MM.1S (cell line): ENCODE results near the gene HNF4A.
"Not testable (repeated sequence)": the region's sequence is repeated elsewhere in the genome, so short reads cannot be mapped to it uniquely, and the experiment has no call there.

Experiments used
- EZH2 ChIP-seq: fragments of 300-600 bp; sonication (generic); optimal IDR thresholded peaks from 2 replicates; pipeline ENCODE3; 2017; ENCODE audit warnings: low read depth, mild to moderate bottlenecking, antibody characterized with exemption, low read length, mixed read lengths
- TF ChIP-seq, protein P1 (sequence below): fragments of 300-600 bp; sonication (generic); IDR thresholded peaks from 2 replicates; pipeline ENCODE4 v1.5.1; 2016; ENCODE audit warnings: antibody characterized with exemption, low read length, mixed read lengths

DNA sequence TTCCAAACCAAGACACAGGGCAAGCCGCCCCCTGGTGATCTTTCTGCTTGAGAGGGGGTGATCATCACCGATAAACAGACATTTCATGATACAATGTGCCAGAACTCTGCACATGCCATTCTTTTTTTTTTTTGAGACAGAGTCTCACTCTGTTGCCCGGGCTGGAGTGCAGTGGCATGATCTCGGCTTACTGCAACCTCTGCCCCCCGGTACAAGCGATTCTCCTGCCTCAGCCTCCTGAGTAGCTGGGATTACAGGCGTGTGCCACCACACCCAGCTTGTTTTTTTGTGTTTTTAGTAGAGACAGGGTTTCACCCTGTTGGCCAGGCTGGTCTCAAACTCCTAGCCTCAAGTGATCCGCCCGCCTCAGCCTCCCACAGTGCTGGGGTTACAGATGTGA, 116.8 kb downstream of the HNF4A start:
- TF ChIP-seq, protein P1, sequence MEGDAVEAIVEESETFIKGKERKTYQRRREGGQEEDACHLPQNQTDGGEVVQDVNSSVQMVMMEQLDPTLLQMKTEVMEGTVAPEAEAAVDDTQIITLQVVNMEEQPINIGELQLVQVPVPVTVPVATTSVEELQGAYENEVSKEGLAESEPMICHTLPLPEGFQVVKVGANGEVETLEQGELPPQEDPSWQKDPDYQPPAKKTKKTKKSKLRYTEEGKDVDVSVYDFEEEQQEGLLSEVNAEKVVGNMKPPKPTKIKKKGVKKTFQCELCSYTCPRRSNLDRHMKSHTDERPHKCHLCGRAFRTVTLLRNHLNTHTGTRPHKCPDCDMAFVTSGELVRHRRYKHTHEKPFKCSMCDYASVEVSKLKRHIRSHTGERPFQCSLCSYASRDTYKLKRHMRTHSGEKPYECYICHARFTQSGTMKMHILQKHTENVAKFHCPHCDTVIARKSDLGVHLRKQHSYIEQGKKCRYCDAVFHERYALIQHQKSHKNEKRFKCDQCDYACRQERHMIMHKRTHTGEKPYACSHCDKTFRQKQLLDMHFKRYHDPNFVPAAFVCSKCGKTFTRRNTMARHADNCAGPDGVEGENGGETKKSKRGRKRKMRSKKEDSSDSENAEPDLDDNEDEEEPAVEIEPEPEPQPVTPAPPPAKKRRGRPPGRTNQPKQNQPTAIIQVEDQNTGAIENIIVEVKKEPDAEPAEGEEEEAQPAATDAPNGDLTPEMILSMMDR, result not testable (repeated sequence)
- not testable (repeated sequence) for TF ChIP-seq EZH2
